NCI-H446 treated with DMSO at 0.1 percent for 48 hours (cell line): ENCODE data around the gene DENND1A.

Experiments used
- DNase-seq: peaks from one replicate; lab custom pipeline; 2025; lab: John Stamatoyannopoulos, UW

The DENND1A gene

DNA sequence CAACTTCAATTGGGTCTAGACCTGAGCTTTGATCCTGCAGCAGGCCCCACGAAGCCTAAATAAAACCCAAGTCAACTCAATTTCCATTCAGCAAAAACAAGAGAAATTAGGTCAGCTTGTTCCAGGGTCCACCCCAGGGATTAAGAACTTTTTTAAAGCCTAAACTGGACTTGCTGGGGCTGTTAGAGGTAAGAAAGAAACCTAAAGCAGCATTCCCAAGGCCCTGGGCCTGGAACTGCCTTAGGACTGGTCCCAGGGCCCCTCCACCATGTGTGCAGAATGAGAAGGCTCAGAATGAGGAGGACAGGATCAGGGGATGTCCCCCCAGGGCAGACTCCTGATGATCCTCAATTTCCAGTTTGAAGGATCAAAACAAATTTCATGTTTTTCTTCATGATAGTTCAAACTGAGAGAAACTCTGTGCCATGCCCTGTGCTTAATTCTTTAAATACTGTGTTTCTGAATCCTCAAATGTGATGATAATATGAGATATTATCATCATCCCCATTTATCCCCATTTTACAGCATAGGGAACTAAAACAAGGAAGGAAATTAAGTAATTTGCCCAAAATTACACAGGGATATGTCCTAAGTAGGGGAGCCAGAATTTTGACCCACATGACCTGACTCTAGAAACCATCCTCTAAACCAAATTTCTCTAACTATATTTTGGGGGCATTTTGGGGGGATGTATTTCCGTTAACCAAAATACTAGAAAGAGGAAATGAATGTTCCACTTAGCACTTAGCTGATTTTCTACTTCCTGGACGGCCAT, 64.5 kb downstream of the DENND1A start:
- DNase-seq: no peak

DNA sequence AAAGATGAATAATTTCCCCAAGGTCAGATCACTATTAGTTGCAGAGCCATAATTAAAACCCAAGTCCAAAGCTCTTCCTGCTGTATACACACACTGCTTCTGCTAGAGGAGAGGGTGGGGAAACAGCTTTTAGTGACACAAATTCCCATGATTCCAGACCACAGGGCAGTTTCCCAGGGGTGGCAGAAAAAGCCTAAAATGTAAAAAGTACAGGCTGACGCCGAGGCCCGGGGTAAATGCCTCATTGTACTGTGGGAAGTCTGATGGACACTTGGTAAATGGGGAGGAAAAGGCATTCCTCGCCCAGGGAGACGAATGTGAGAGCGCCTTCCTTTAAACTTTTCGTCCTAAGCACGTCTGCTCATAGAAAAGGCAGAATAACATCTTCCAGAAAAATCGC, 65.7 kb downstream of the DENND1A start:
- no peak for DNase-seq

DNA sequence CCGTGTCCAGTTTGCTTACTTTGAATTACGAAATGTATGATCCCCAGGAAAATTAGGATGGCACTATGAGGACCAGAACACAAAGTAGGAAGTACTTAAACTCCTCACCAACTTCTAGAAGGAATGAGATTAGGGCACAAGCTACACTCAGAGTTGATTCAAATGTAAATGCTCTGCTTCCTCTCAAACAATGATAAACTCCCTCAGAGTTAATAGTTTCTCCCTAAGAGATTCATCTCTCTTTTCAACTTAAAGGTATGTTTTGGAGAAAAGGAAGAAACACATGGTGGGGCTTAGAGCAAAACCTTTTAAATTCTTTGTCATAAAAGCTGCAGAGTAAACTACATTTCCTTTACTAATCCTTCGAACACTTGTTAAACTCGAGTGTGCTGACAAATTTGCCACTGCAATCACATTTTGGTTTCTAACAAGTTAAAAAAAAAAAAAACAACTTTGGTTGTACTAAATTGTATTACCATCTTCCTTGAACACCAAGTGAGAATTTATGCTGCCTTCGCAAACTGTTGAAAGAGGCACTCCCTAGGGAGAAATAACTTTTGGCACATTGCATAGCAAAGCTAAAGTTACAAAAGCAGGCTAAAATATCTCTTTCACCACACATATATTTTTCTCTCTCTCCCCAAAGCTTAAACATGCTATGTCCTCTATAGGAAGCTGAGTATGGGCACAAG, 66.6 kb downstream of the DENND1A start:
- DNase-seq: no peak

DNA sequence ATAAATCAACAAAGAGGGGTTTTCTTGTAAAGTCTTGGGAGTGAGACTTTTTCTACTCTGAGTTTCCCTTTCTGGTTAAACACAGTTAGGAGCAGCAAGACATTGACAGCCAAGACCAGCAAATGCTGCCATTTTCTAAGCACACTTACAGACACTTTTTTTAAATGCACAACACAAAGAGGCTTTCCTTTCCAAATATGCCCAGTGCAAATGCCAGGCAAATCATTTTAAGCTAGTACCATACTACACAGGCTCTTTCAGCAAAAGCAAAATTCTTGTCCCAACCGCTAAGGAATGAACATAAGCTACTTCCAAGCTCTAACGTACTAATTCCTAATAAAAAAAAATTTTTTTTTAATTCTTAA, 68.2 kb downstream of the DENND1A start:
- no peak for DNase-seq

DNA sequence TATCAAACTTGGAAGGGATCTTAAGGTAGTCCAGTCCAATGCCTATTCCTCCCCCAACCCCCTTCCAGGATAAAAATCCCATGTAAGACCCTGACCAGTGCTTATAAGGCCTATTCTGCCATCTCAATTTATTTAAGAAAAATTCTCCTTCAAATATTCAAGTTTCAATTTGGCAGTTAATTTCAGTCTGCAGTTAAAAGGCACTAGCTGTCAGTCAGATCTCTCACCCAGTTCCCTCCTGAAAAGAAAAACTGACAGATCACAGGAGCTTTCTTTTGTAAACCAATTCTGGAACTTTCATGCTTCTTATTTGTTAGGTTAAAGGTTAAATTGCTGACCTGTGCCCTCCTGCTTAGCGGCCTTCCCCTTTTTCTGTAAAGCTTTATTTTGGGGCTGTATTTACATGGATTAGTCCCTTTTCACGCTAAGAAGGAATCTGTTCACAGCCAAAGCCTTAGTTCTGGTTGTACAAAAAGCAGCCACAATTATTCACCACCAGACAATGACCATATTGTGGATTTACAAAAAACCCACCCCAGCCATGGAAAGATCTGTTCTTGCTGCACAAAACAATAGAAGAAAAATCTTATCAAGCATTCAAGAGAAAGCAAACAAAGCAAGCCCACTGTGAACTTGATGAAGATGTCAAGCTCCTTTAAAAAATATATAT, 68.7 kb downstream of the DENND1A start:
- no peak for DNase-seq

DNA sequence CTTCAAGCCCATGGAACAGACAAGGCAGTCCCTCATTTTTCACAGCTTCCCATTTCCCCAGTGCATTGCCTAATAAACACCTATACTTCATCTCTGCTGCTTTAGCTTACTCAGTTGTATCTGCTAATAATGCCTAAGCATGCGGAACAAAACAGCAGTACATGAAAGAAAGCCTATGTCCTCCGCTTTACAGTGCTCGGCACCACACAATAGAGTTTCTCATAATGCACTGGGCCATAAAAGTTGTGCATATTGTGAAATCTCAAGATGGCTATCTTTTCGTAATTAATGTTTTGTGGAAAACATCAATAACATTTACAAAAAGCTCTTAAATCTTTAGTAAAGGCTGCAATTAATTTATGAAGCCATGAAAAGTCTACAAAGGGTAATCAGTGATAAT, 69.3 kb downstream of the DENND1A start:
- DNase-seq: no peak

DNA sequence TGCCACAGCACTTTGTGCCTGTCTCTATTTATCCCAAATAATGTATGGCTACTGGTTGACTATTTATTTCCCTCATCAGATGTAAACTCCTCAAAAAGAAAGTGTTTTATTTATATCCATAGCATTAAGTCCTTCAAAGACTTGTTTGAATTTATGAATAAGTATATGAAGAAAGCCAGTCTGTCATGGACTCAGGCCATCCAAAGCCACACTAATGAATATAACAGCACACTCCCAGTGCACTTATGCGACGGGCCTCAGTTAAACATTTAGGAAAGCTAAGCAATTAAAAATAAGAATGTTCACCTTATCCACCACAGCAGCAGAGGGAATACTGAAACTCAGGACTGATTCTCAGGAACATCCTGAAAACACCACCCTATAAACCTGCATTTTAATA, 77.5 kb downstream of the DENND1A start:
- no peak for DNase-seq

DNA sequence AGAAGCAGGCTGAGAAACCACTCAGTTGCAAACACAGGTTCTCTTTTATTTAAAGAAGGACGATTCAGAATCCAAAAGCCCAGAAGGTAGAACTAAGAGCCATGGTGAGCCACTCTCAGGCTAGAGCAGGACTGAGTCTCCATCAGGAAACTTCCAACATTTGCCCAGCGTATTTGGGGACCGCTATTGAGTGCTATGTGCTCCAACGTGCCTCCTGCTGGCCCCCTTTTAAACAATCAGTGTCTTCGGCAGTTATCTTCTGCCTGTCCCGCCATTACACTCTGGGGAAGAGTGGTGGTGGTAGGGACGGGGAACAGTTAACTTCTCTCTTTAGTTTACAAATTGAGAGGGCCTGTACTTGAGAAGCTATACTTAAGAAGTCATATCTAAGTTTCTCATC, 78.1 kb downstream of the DENND1A start:
- no peak for DNase-seq

DNA sequence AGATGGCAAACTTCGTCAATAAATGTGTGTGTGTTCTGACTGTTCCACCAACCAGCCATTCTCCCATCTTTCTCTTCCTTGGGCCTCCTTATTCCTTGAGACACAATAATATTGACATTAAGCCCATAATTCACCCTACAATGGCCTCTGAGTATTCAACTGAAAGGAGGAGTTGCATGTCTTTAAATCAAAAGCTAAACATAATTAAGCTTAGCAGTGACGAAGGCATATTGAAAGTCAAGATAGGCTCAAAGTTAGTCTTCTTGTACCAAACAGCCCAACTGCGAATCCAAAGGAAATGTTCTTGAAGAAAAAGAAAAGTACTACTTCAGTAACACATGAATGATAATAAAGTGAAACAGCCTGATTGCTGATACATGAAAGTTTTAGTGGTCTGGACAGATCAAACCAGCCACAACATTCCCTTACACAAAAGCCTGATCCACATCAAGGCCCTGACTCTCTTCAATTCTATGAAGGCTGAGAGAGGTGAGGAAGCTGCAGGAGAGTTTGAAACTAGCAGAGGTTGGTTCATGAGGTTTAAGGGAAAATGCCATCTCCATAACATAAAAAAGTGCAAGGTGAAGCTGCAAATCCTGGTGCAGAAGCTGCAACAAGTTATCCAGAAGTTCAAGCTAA, 81.4 kb downstream of the DENND1A start:
- no peak for DNase-seq

DNA sequence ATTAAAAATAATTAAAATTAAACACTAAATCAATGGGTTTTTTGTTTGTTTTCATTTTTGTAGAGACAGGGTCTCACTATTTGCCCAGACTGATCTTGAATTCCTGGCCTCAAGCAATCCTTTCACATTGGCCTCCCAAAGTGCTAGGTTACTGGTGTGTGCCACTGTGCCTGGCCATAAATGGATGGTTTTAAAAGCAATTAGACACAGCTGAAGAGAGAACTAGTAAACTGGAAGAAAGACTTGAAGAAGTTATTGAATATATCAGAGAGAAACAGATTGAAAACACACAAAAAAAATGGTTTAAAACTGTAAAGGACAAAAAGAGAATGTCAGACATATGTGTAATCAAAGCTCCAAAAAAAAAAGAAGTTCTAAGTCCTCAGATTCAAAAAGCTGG, 83.0 kb downstream of the DENND1A start:
- no peak for DNase-seq

DNA sequence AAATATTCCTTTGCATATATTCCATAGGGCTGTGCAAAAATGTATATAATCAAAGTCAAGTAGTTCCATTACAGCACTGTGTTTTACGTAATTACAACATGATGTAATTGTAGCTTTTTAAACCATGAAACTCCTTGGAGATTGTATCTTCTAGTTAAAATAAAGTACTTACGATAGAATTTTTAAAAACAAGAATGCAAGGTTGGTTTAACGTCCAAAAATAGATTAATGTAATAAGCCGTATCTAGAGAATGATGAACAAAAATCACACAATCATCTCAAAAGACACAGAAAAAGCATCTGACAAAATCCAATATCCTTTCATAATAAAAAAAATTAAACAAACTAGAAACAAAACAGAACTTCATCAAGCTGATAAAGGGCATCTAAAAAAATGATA, 86.2 kb downstream of the DENND1A start:
- DNase-seq: no peak

DNA sequence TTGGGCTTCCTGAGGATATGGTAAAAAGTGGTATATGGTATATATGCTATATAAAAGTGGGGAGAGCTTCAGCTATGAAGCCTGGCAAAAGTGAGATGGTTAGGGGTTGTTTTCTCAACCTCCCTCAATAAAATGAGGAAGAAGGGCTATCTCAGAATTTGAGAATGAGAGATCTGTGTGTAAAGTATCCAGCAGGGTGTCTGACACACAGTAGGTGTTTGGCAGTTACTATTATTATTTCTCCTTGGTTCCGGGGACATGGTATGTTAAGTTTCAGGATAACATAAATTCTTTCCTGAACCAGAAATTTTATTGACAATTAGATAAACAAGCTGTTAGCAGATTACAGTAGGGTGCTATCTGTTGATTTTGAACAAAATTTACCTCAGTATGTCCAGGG, 94.1 kb downstream of the DENND1A start:
- DNase-seq: no peak

DNA sequence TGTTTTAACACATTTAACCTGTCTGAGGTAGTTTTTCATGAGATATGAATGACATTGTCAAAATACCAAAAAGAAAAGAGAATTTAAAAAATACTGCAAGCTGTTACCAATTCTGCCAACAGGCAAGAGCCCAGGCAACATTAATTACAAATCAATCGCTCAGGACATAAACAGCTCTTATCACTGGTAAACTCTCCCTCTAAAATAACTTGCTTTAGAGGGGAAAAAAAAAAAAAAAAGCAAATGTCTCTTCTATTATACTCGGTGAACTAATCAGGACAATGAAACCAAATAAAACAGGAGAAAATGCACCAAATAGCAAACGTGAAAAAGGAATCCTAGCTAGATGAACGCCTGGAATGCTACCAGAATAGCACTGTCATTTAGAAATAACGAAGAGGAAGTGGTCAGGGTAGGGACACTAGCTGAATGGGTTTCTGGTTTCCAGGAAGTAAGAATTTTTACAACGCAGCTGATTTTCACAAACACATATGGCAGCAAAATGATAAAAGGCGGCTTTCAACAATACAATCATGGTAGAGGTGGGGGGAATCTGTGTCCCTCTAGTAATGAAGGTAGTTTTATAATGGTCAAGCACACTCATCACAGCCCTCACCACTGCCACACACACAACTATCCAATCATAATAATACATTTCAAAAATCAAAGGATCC, 94.9 kb downstream of the DENND1A start:
- DNase-seq: no peak

DNA sequence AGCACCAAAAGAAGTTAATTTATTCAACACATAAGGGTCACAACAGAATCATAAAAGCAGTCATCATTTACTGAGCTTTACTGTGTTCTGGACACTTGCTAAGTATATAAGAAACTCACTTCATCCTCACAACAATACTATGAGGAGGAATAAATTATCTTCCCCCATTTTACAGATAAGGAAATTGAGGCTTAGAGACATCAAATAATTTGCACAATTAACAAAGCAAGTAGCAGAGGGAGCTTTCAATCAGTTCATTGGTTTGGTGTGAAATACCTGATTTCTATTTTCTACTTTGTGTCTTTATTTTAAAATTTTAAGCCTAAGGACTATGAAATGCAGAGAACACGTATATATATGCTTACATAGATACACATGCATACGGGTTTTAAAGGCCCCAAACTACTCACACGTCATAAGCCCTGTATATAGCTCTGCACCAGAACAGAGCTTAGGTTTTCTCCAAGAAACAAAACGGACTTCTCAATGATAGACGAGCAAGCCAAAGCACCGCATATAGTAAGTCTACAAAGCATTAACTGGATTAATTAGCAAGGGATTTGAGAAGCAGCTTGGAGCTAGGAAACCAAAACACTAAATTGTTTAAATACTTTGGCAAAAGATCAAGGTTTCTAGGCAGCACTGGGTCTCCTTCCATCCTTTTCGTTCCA, 95.6 kb downstream of the DENND1A start:
- DNase-seq: peak; percentile 59

DNA sequence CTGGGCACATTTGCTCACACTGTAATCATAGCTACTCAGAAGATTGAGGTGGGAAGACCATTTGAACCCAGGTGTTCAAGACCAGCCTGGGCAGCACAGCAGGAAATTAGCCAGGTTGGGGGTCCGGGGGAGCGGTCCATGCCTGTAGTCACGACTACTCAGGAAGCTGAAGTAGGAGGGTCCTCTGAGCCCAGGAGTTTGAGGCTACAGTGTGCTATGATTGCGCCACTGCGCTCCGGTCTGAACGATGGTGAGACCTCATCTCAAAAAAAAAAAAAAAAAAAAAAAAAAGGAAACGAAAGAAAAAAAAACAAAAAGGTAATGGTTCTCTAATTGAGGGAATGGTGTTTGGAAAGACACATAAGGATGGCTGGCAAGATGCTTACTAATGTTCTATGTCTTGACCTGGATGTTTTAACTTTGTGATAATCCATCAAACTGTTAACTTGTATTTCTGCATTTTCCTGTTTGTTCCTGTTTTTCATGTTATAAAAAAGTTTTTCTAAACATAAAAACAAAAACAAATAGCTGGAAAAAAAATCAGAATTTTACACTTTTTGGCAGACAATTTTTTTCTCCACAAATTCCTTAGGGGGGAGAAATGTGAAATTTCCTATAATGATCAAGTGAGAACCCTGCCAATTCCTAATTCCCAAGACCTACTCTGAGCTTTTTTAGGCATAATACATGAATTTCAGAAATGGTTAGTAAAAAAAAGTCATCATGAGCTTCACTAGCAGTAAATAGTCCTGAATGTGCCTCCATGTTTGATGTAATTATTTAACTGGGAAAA, 96.9 kb downstream of the DENND1A start:
- no peak for DNase-seq

DNA sequence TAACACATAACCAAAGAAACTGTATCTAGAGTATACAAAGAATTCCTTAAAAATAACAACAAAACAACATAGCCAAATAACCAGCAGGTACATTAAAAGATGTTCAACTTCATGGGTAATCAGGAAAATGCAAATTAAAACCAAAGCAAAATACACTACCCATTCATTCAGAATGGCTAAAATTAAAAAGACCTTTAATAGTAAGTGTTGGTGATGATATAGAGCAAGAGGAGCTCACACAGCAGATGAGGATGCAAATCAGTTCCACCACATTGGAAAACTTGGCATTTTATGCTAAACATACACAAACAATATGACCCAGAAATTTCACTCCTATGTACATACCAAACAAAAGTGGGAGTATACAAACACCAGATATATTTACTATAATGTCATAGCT, 97.8 kb downstream of the DENND1A start:
- DNase-seq: no peak

DNA sequence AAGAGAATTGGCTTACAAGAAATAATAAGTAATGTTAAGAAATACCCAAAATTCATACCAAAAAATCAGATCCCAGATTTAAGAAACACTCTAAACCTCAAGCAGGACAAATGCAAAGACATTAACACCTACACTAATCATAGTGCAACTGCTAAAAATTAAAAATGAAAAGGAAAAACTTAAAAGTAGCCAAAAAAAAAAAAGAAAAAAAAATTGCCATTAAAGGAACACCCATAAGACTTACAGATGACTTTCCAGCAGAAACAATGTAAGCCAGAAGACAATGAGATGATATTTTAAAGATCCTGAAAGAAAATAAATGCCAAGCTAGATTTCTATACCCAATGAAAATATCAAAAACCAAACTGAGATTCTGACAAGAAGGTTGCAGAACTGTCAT, 101.5 kb downstream of the DENND1A start:
- no peak for DNase-seq

DNA sequence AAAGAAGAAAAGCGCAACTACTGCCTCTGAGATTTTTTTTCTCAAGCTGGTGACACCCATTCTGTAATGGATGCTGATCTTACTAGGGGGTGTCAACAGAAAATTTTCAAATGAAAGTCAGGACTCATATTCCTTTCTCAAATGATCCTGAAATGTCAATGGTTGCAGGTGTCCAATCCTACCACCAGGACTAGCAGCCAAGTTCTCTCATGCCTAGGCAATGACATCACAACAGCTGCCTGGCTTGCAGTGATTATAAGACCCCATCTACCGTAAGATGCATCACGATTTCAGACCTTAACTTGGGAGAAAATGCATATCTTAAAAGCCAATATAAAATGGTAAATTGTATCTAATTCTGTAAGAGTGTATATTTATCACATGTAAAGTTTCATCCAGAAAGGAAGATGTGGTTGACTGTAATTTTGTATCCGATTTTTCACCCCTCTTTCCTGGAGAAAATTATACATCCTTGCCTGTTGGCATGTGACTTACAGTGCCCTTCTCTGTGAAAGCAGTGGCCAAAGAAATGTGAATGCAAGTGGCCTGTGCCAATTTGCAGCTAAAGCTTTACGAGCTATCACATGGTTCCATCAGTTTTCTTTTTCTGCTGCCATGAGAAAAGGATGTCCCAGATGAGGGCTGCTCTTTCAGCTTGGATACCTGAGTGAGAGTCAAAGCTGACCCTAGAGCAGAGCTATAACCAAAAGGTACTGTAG, 104.4 kb downstream of the DENND1A start:
- no peak for DNase-seq

DNA sequence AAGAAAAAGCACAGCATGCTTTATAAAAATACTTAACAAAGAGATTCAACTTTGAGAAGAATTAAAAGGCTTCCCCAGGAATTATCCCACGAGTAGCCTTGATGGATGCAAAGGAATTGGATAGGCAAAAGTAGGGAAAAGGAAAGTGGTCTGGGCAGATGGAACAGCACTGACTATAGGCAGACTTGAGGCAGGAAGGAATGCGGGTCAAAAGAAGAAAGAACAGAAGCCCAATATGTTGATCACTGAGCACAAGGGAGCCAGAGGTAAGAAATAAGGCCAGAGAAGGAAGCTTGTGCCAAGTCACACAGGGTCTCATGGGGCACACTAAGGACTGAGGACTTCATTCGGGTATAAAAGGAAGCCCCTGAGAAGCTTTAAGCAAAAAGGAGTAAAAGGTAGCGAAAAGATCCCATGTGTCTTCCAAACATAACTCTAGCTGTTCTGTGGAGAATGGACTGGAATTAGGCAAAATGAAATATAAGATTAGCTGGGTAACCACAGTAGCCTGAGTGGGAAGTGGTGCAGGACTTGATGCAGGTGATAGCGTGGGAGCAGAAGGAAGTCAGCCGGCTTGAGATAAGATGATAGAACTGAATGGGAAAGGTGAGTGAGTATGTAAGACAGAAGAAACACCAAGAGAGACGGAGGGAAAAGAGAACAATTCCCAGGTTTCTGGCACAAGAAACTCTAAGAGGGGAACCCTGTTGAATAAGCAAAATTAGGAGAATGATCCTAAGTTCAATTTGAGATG, 106.6 kb downstream of the DENND1A start:
- DNase-seq: no peak
